GM12878 (cell line): ENCODE results near the gene FRMD3.

Source experiments
- CTCF ChIP-seq, 3 experiments: IDR thresholded peaks in 2 of 3; conservative IDR thresholded peaks in 1 of 3; 2 replicates each; pipeline ENCODE4 v1.5.1; 2011; ENCODE audit warnings: low read depth in 3 of 3, low read length in 3 of 3, mild to moderate bottlenecking in 3 of 3, control low read depth in 2 of 3, moderate library complexity in 2 of 3, inconsistent platforms in 1 of 3, mixed read lengths in 1 of 3; ENCODE audit not compliant: control insufficient read depth in 2 of 3, insufficient read depth in 1 of 3; ENCODE audit errors: extremely low read depth in 1 of 3
- ELK1 ChIP-seq: IDR thresholded peaks from 2 replicates; pipeline ENCODE4 v1.6.1; 2012; ENCODE audit warnings: low read depth, low read length, improper control_type of control experiment
- POLR2A ChIP-seq: IDR thresholded peaks from 2 replicates; pipeline ENCODE4 v1.6.1; 2011; ENCODE audit warnings: low read depth, mild to moderate bottlenecking, low read length
- SIN3A ChIP-seq: IDR thresholded peaks from 2 replicates; pipeline ENCODE4 v1.6.1; 2012; ENCODE audit warnings: low read depth, low read length, improper control_type of control experiment

DNA sequence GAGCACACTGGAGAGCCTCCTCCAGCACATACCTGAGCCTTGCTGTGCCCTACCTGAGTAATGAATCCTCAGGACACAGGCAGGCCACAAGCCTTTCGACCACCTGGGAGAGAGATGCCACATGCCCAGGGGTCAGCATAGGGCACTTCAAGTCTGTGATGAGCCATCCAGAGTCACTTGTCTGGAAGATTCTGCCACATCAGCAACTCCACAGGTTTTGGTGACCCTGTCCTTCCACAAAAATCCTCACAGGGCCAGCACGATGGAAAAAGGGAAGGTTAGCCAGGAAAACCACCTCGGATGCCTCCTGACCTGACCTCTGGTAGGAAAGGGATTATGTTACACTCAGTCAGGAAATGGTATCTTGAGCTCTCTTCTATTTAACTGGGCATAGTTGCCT, 46.8 kb downstream of the FRMD3 start:
- TF ChIP-seq POLR2A (no peak), ELK1 (no peak), CTCF (IDR thresholded peaks at IDR 0.05 in 2 of 3, conservative IDR thresholded peaks at IDR 0.05 in 1 of 3; ENCODE audit: control insufficient read depth in 2 of 3, extremely low read depth in 1 of 3, insufficient read depth in 1 of 3, low read depth in 3 of 3, low read length in 3 of 3) (no peak), SIN3A (no peak)
